Hepatocyte (in vitro differentiated cells): ENCODE results near the gene DCXR.

Experiments
- EZH2 ChIP-seq: fragments of 200-600 bp; sonication (generic); IDR thresholded peaks from 2 replicates; pipeline ENCODE4 v1.6.1; 2016; ENCODE audit warnings: antibody characterized with exemption, mild to moderate bottlenecking, borderline replicate concordance
- TF ChIP-seq, protein P1 (sequence below): fragments of 200-600 bp; sonication (generic); IDR thresholded peaks from 2 replicates; pipeline ENCODE4 v1.5.1; 2016; ENCODE audit warnings: antibody characterized with exemption, mild to moderate bottlenecking; ENCODE audit not compliant: poor library complexity

DNA sequence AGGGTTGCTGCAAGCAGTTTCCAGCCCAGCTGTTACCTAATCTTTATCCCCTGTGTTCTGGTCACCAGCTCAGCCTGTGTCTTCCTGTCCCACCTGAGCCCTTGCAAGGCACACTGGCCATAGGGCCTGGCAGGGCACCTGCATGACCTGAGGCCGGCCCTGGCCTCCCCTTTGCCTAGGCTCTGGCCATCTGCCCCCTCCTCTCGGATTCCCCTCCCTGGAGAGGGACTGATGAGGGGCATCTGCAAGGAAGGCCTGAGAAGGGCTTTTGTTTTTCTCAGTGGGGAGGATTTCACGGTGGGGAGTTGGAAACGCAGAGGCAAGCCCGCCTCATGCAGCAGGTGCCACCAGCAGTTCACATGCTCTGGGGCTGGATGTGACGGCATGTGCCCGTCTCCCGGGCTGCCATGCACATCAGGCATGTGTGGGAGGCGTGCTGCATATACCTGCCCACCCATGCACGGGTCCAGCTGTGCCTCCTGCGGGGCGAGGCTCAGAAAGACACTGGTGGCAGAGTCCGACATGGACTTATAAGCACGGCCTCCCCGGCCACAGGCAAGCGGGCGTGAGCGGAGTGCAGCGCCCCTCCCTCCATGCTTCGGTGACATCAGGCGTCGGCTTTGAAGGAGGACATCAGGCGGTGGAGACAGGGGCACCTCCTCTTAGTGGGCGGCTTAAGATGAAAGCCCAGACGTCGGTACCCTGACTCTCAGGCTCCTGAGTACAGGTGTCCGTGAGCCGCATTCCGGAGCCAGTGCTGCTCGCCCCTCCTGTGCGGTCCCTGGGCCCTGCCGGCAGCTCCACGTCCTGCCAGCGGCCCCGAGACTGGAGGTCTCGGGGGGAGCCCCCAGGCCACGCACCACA is 43.5 kb downstream of the DCXR start:
- TF ChIP-seq, protein P1, sequence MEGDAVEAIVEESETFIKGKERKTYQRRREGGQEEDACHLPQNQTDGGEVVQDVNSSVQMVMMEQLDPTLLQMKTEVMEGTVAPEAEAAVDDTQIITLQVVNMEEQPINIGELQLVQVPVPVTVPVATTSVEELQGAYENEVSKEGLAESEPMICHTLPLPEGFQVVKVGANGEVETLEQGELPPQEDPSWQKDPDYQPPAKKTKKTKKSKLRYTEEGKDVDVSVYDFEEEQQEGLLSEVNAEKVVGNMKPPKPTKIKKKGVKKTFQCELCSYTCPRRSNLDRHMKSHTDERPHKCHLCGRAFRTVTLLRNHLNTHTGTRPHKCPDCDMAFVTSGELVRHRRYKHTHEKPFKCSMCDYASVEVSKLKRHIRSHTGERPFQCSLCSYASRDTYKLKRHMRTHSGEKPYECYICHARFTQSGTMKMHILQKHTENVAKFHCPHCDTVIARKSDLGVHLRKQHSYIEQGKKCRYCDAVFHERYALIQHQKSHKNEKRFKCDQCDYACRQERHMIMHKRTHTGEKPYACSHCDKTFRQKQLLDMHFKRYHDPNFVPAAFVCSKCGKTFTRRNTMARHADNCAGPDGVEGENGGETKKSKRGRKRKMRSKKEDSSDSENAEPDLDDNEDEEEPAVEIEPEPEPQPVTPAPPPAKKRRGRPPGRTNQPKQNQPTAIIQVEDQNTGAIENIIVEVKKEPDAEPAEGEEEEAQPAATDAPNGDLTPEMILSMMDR = no peak
- TF ChIP-seq EZH2 = no peak
